Measurements from ENCODE around the gene RALGDS. TPM values are rescaled to one million over a fixed set of nuclear protein-coding genes. Genes with fewer than 3 reads are reported as not detected.

RALGDS gene
- total RNA-seq, 2 donors from 2014 or later: 26.7 to 30.1 TPM

- Histone ChIP-seq H3K27me3 (no peaks in the 10 kb centered on the region), H3K9me3 (no peaks in the 10 kb centered on the region), H3K27ac (peak overlapping the region; percentile 77 to 89), H3K4me3 (no peak overlapping the region), H3K4me1 (peaks cover 1 to 88% of the 10 kb centered on the region in 2 donors), H3K36me3 (peaks cover 16% of the 10 kb centered on the region)
- no peak for TF ChIP-seq CTCF (IDR thresholded peaks at IDR 0.05)
- no peak for DNase-seq (ENCODE audit: low spot score)
Observed at GRCh38 chr9:133114886-133115603, 6.0 kb downstream of the RALGDS start.

- peaks cover 25% of the 10 kb centered on the region for H3K36me3 ChIP-seq
- H3K27ac ChIP-seq: peak overlapping the region; percentile 77 to 89
- no peak overlapping the region for H3K4me3 ChIP-seq
- DNase-seq (ENCODE audit: low spot score): no peak
- no peaks in the 10 kb centered on the region for H3K9me3 ChIP-seq
- no peaks in the 10 kb centered on the region for H3K27me3 ChIP-seq
- TF ChIP-seq CTCF (IDR thresholded peaks at IDR 0.05): no peak
- peaks cover 0 to 79% of the 10 kb centered on the region in 2 donors for H3K4me1 ChIP-seq
Observed at GRCh38 chr9:133113949-133114885, 6.8 kb downstream of the RALGDS start.

DNA sequence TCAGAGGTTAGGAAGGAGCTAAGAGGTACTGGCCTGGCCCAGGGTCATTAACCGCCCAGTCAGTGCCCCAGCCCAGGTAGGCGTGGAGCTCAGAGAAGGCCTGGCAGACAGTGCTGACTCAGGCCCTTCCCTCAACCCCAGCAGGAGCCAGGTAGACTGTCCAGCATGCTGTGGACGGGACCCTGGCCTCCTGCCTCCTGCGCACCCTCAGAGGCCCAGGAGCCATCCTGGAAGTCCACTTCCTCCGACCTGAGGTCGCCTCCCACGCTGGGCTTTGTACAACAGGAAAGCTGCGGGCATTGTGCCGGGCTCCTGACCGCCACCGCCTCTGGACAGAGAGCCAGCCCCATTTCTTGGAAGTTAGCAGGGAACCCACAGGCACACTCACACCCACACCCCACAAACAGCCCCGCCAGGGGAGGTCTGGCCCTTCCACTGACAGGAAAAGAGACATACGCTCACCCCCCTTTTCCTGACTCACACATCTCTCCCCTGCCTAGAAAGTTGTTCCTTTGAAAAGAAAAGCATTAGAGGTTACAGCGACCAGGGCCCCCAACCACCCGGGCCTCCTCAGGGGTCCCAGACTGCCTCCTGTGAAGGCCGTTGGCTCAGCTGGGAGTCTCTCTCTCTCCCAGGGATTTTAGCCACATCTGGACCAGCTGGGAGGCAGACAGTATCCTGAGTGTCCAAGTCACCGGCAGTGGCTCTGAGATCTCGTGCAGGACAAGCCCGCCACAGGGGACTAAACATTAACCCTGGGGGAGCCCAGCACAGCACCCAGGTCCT lies 7.7 kb downstream of the RALGDS start:
- TF ChIP-seq CTCF (IDR thresholded peaks at IDR 0.05): no peak
- DNase-seq (ENCODE audit: low spot score): no peak
- Histone ChIP-seq H3K27me3 (no peaks in the 10 kb centered on the region), H3K4me1 (peaks cover 0 to 71% of the 10 kb centered on the region in 2 donors), H3K4me3 (no peak overlapping the region), H3K9me3 (no peaks in the 10 kb centered on the region), H3K27ac (peak overlapping the region; percentile 77 to 89), H3K36me3 (peaks cover 33% of the 10 kb centered on the region)

- peaks cover 40% of the 10 kb centered on the region for H3K36me3 ChIP-seq
- no peaks in the 10 kb centered on the region for H3K27me3 ChIP-seq
- no peak for TF ChIP-seq CTCF (IDR thresholded peaks at IDR 0.05)
- H3K27ac ChIP-seq: peak overlapping the region; percentile 77 to 89
- DNase-seq (ENCODE audit: low spot score): no peak
- H3K4me1 ChIP-seq: peaks cover 0 to 64% of the 10 kb centered on the region in 2 donors
- no peaks in the 10 kb centered on the region for H3K9me3 ChIP-seq
- H3K4me3 ChIP-seq: no peak overlapping the region
Observed at GRCh38 chr9:133112663-133113026, 8.4 kb downstream of the RALGDS start.

DNA sequence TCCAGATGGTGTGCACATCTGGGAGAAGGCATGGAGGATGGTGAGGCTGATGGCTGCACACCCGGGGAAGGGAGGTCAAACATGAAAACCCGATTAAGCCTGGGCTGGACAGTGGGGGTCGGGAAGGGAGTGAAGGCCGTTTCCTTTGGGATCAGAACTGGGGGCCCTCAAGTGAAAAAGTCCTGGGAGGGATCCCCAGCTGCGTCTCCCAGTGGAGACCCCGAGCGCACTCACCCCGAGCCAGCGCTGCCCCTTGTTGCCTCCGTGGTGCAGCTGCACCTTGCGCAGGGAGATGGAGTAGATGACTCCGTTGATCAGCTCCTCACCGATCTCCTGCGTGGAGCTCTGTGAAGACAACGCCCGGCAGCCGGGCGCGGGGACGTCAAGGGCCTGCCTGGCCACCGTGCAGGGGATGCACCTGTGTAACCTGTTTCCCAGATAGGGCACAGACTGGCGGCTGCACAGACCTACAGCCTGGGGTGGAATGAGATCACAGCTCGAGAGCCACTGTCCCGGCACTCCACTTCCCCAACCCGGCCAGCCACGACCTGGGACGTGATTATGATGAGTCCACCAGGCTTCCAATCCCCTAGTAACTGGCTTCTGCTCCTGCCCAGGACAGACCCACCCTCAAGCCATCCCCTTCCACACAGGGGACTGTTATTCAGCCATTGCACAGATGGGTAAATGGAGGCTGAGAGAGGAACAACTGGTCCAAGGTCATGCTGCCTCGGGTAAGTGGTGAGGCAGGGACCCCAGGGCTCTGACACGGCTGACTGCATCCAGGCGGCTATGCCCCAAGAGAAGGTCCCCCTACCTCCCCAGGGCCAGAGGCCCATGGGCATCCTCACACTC lies 9.0 kb downstream of the RALGDS start:
- H3K4me3 ChIP-seq: no peak overlapping the region
- H3K27ac ChIP-seq: peak overlapping the region; percentile 77 to 89
- H3K9me3 ChIP-seq: no peaks in the 10 kb centered on the region
- no peak for DNase-seq (ENCODE audit: low spot score)
- peaks cover 0 to 58% of the 10 kb centered on the region in 2 donors for H3K4me1 ChIP-seq
- H3K27me3 ChIP-seq: no peaks in the 10 kb centered on the region
- peaks cover 47% of the 10 kb centered on the region for H3K36me3 ChIP-seq
- no peak for TF ChIP-seq CTCF (IDR thresholded peaks at IDR 0.05)
